Body of pancreas (tissue), 4 donors: ENCODE data around the gene FCAMR. TPM values are rescaled to one million over a fixed set of nuclear protein-coding genes. Genes with fewer than 3 reads are reported as not detected.

ENCODE experiments used
- ATAC-seq: fragments of 150-250 bp; one replicate; pipeline ENCODE4 v1.9.1; 2016
- DNase-seq, 4 donors: peaks; one replicate each; pipeline ENCODE4 v3.0.0-alpha.2; 2019
- H3K27ac ChIP-seq, 4 donors: fragments of 200-600 bp; sonication (generic); 1 replicate in 3 of 4; 2 replicates in 1 of 4; pipeline versions ENCODE4 v1.5.1 to v1.6.1; 2016 to 2019; ENCODE audit warnings: mild to moderate bottlenecking in 1 of 4, mixed read lengths in 1 of 4, moderate library complexity in 1 of 4
- H3K27me3 ChIP-seq, 2 donors: fragments of 200-600 bp; sonication (generic); one replicate each; pipeline ENCODE4 v1.6.0; 2016; ENCODE audit warnings: mild to moderate bottlenecking in 1 of 2
- H3K36me3 ChIP-seq, 2 donors: fragments of 200-600 bp; sonication (generic); replicated peaks in 1 of 2; 2 replicates each; pipeline ENCODE4 v1.5.1; 2016; ENCODE audit warnings: low read depth in 2 of 2; ENCODE audit not compliant: insufficient read depth in 1 of 2
- H3K4me1 ChIP-seq: fragments of 200-600 bp; sonication (generic); one replicate; pipeline ENCODE4 v1.6.0; 2016
- H3K4me3 ChIP-seq, 2 donors: fragments of 200-600 bp; sonication (generic); 1 replicate in 1 of 2; 2 replicates in 1 of 2; pipeline ENCODE4 v1.5.1; 2016 to 2019
- H3K9me3 ChIP-seq, 3 donors: fragments of 200-600 bp; sonication (generic); 1 replicate in 2 of 3; 2 replicates in 1 of 3; pipeline ENCODE4 v1.5.1; 2016
- CTCF ChIP-seq, 7 experiments: fragments of 450-650 bp in 4 of 7; fragments of 200-600 bp in 3 of 7; sonication (generic) in 3 of 7; IDR thresholded peaks; one replicate each; pipeline ENCODE4 v1.5.1; 2016 to 2019; ENCODE audit warnings: antibody characterized with exemption in 7 of 7
- POLR2A ChIP-seq, 3 donors: fragments of 450-650 bp; IDR thresholded peaks; one replicate each; pipeline ENCODE4 v1.6.1; 2016; ENCODE audit warnings: antibody characterized with exemption in 3 of 3, mild to moderate bottlenecking in 2 of 3
- WGBS, 2 donors: methylation state at CpG; one replicate each; pipeline ENCODE4 v1.1.5; 2017; 5-methylcytosine and 5-hydroxymethylcytosine counted together
- intact Hi-C: fragments of 100-400 bp; cut with DNase I; formaldehyde crosslinking; loops from one replicate; pipeline ENCODE4 v1.15.1; 2023
- total RNA-seq, 2 donors: library from RNA; depleted of rRNA; stranded (reverse); fragments of >200 nt; gene quantifications; one replicate each; pipeline ENCODE4 v1.1.0, GENCODE V29; 2016

Gene FCAMR
- total RNA-seq, 2 donors from 2014 or later: not detected

GRCh38 chr1:207006914-207007313, 36.7 kb upstream of the FCAMR start:
- intact Hi-C loops: no loop called here
- H3K27me3 ChIP-seq: no peaks in the 10 kb centered on the region
- no peaks in the 10 kb centered on the region for H3K36me3 ChIP-seq
- H3K27ac ChIP-seq: peak overlapping the region; percentile 19 to 84 (median 78)
- 57% methylated on average over 3 of the region's 3 CpGs for WGBS, 2 donors
- H3K4me1 ChIP-seq: peaks cover 59% of the 10 kb centered on the region
- H3K4me3 ChIP-seq: no peak overlapping the region
- no peak for DNase-seq
- peak; percentile 1 for ATAC-seq
- no peaks in the 10 kb centered on the region for H3K9me3 ChIP-seq
- no peak for TF ChIP-seq CTCF (IDR thresholded peaks at IDR 0.05)

- peak overlapping the region in 3 of 4 donors; percentile 77 to 84 (median 79) for H3K27ac ChIP-seq
- no peaks in the 10 kb centered on the region for H3K27me3 ChIP-seq
- peaks cover 58% of the 10 kb centered on the region for H3K4me1 ChIP-seq
- intact Hi-C loops: no loop called here
- no peaks in the 10 kb centered on the region for H3K36me3 ChIP-seq
- ATAC-seq: no peak
- DNase-seq: no peak
- TF ChIP-seq POLR2A (IDR thresholded peaks at IDR 0.05) (no peak), CTCF (IDR thresholded peaks at IDR 0.05) (no peak)
- H3K4me3 ChIP-seq: no peak overlapping the region
- WGBS, 2 donors: 63 to 75% methylated on average over 3 of the region's 3 CpGs
- H3K9me3 ChIP-seq: no peaks in the 10 kb centered on the region
These were observed 35.8 kb upstream of the FCAMR start for GRCh38 chr1:207006083-207006482.

- WGBS, 2 donors: 28% methylated on average over 9 of the region's 9 CpGs
- intact Hi-C loops: no loop called here
- no peak overlapping the region for H3K4me3 ChIP-seq
- no peaks in the 10 kb centered on the region for H3K9me3 ChIP-seq
- H3K27me3 ChIP-seq: no peaks in the 10 kb centered on the region
- no peaks in the 10 kb centered on the region for H3K36me3 ChIP-seq
- H3K4me1 ChIP-seq: peaks cover 49% of the 10 kb centered on the region
- H3K27ac ChIP-seq: peak overlapping the region in 3 of 4 donors; percentile 77 to 84 (median 79)
- no peak for TF ChIP-seq POLR2A (IDR thresholded peaks at IDR 0.05)
- TF ChIP-seq CTCF (IDR thresholded peaks at IDR 0.05): peak; percentile 48 to 81 (median 62)
- peak; percentile 36 for ATAC-seq
- peak; percentile 75 to 80 (median 76) for DNase-seq
These were observed 34.9 kb upstream of the FCAMR start for GRCh38 chr1:207004931-207005830.

GRCh38 chr1:207003210-207003609, 33.0 kb upstream of the FCAMR start:
- ATAC-seq (no peak), DNase-seq (no peak)
- TF ChIP-seq POLR2A (IDR thresholded peaks at IDR 0.05): no peak
- no peak for TF ChIP-seq CTCF (IDR thresholded peaks at IDR 0.05)
- no peaks in the 10 kb centered on the region for H3K27me3 ChIP-seq
- peak overlapping the region; percentile 13 to 66 (median 44) for H3K27ac ChIP-seq
- intact Hi-C loops: no loop called here
- no peaks in the 10 kb centered on the region for H3K36me3 ChIP-seq
- peaks cover 36% of the 10 kb centered on the region for H3K4me1 ChIP-seq
- no peaks in the 10 kb centered on the region for H3K9me3 ChIP-seq
- WGBS, 2 donors: 87 to 90% methylated on average over 4 of the region's 4 CpGs
- H3K4me3 ChIP-seq: no peak overlapping the region
